Stimulated activated CD8-positive, alpha-beta memory T cell treated with anti-CD3 and anti-CD28 coated beads, Interleukin-15, amount 100 ng/mL, for 24 hours (primary cell): ENCODE results near the gene VTI1A.

ENCODE experiments used
- DNase-seq: peaks from one replicate; pipeline ENCODE4 v3.0.0-alpha.2; 2020; ENCODE audit warnings: low read depth

Gene VTI1A

GRCh38 chr10:112546474-112546873, 99.5 kb downstream of the VTI1A start:
- no peak for DNase-seq

- no peak for DNase-seq
These were observed 101.7 kb downstream of the VTI1A start for GRCh38 chr10:112548535-112549276.

- DNase-seq = no peak
These were observed 105.6 kb downstream of the VTI1A start for GRCh38 chr10:112552593-112553110.

GRCh38 chr10:112553315-112553714, 106.3 kb downstream of the VTI1A start:
- DNase-seq = no peak

GRCh38 chr10:112554263-112554662, 107.2 kb downstream of the VTI1A start:
- DNase-seq = no peak

- DNase-seq = no peak
These were observed 110.2 kb downstream of the VTI1A start for GRCh38 chr10:112557197-112557596.

GRCh38 chr10:112558476-112559142, 111.6 kb downstream of the VTI1A start:
- no peak for DNase-seq

GRCh38 chr10:112559349-112559748, 112.3 kb downstream of the VTI1A start:
- no peak for DNase-seq

GRCh38 chr10:112562122-112562521, 115.1 kb downstream of the VTI1A start:
- no peak for DNase-seq

GRCh38 chr10:112562809-112563663, 116.0 kb downstream of the VTI1A start:
- no peak for DNase-seq

- DNase-seq = no peak
These were observed 117.3 kb downstream of the VTI1A start for GRCh38 chr10:112564337-112564736.

- no peak for DNase-seq
These were observed 118.5 kb downstream of the VTI1A start for GRCh38 chr10:112565434-112566053.

- DNase-seq = no peak
These were observed 123.6 kb downstream of the VTI1A start for GRCh38 chr10:112570585-112570984.

GRCh38 chr10:112579578-112579977, 132.6 kb downstream of the VTI1A start:
- no peak for DNase-seq

GRCh38 chr10:112580267-112580666, 133.3 kb downstream of the VTI1A start:
- no peak for DNase-seq

- DNase-seq = no peak
These were observed 134.9 kb downstream of the VTI1A start for GRCh38 chr10:112581921-112582320.

- DNase-seq = no peak
These were observed 136.4 kb downstream of the VTI1A start for GRCh38 chr10:112583236-112583939.

GRCh38 chr10:112584276-112584675, 137.3 kb downstream of the VTI1A start:
- no peak for DNase-seq

- DNase-seq = no peak
These were observed 138.1 kb downstream of the VTI1A start for GRCh38 chr10:112585126-112585525.

GRCh38 chr10:112585960-112586359, 138.9 kb downstream of the VTI1A start:
- DNase-seq = no peak

GRCh38 chr10:112587729-112588128, 140.7 kb downstream of the VTI1A start:
- DNase-seq = no peak
